Thymus (tissue), 11 donors: ENCODE results near the gene GLTP. TPM values are rescaled to one million over a fixed set of nuclear protein-coding genes. Genes with fewer than 3 reads are reported as not detected.
"Not testable (repeated sequence)": the region's sequence is repeated elsewhere in the genome, so short reads cannot be mapped to it uniquely, and the experiment has no call there.

ENCODE experiments used
- DNase-seq, 9 donors: peaks; one replicate each; pipeline ENCODE4 v3.0.0-alpha.2; 2013; ENCODE audit warnings: low spot score in 9 of 9, low read depth in 6 of 9, missing footprints in 1 of 9
- H3K27ac ChIP-seq, 2 donors: one replicate each; pipeline ENCODE4 v1.5.1; 2013; ENCODE audit warnings: control low read depth in 1 of 2, low read depth in 1 of 2, low read length in 1 of 2, mild to moderate bottlenecking in 1 of 2, moderate library complexity in 1 of 2
- H3K27me3 ChIP-seq, 2 donors: one replicate each; pipeline ENCODE4 v1.5.1; 2013; ENCODE audit warnings: low read length in 1 of 2; ENCODE audit not compliant: control insufficient read depth in 2 of 2, insufficient read depth in 1 of 2
- H3K36me3 ChIP-seq, 2 donors: one replicate each; pipeline ENCODE4 v1.5.1; 2013; ENCODE audit warnings: low read length in 1 of 2, mild to moderate bottlenecking in 1 of 2, moderate library complexity in 1 of 2; ENCODE audit not compliant: control insufficient read depth in 2 of 2, insufficient read depth in 2 of 2
- H3K4me1 ChIP-seq, 2 donors: one replicate each; pipeline ENCODE4 v1.5.1; 2013; ENCODE audit warnings: low read length in 2 of 2; ENCODE audit not compliant: control insufficient read depth in 2 of 2, insufficient read depth in 2 of 2
- H3K4me3 ChIP-seq, 2 donors: one replicate each; pipeline ENCODE4 v1.5.1; 2013; ENCODE audit warnings: low read length in 2 of 2, control low read depth in 1 of 2, mild to moderate bottlenecking in 1 of 2
- H3K9me3 ChIP-seq, 2 donors: one replicate each; pipeline ENCODE4 v1.5.1; 2013; ENCODE audit warnings: low read length in 1 of 2, mild to moderate bottlenecking in 1 of 2; ENCODE audit not compliant: control insufficient read depth in 2 of 2, insufficient read depth in 1 of 2
- WGBS: extraction: QIAGEN DNeasy Blood & Tissue Kit; methylation state at CpG from one replicate; pipeline ENCODE4 v1.1.7; 2013; 5-methylcytosine and 5-hydroxymethylcytosine counted together
- polyA plus RNA-seq: library from polyadenylated mRNA; stranded (reverse); fragments of 200-250 nt; gene quantifications from one replicate; pipeline ENCODE4 v1.2.3, GENCODE V29; 2013
- total RNA-seq: library from RNA; stranded (reverse); fragments of 120-200 nt; gene quantifications from one replicate; pipeline ENCODE4 v1.2.4, GENCODE V29; 2013
- donor health status: healthy.

Gene GLTP
- total and polyA plus RNA-seq, 2 donors: 20.7 to 78.5 TPM

- no peak for DNase-seq
- H3K4me1 ChIP-seq: peaks cover 0 to 8% of the 10 kb centered on the region in 2 donors
- no peak overlapping the region for H3K4me3 ChIP-seq
- WGBS: 95% methylated on average over 6 of the region's 6 CpGs
- no peak overlapping the region for H3K27ac ChIP-seq
- H3K9me3 ChIP-seq: no peaks in the 10 kb centered on the region
- H3K27me3 ChIP-seq: no peaks in the 10 kb centered on the region
- H3K36me3 ChIP-seq: peaks cover 6 to 9% of the 10 kb centered on the region in 2 donors
These were observed 6.7 kb downstream of the GLTP start for GRCh38 chr12:109873653-109874052.

GRCh38 chr12:109871668-109872314, 8.6 kb downstream of the GLTP start:
- no peaks in the 10 kb centered on the region for H3K9me3 ChIP-seq
- H3K4me3 ChIP-seq: no peak overlapping the region
- H3K4me1 ChIP-seq: peaks cover 0 to 2% of the 10 kb centered on the region in 2 donors
- peaks cover 6 to 9% of the 10 kb centered on the region in 2 donors for H3K36me3 ChIP-seq
- 96% methylated on average over 7 of the region's 7 CpGs for WGBS
- no peak for DNase-seq
- no peak overlapping the region for H3K27ac ChIP-seq
- no peaks in the 10 kb centered on the region for H3K27me3 ChIP-seq

GRCh38 chr12:109870648-109871047, 9.7 kb downstream of the GLTP start:
- peaks cover 0 to 2% of the 10 kb centered on the region in 2 donors for H3K4me1 ChIP-seq
- peaks cover 6 to 9% of the 10 kb centered on the region in 2 donors for H3K36me3 ChIP-seq
- H3K27me3 ChIP-seq: no peaks in the 10 kb centered on the region
- no peak overlapping the region for H3K4me3 ChIP-seq
- 66% methylated on average over 2 of the region's 2 CpGs for WGBS
- H3K27ac ChIP-seq: no peak overlapping the region
- H3K9me3 ChIP-seq: no peaks in the 10 kb centered on the region
- no peak for DNase-seq

GRCh38 chr12:109868182-109869051, 11.9 kb downstream of the GLTP start:
- Histone ChIP-seq H3K4me1 (peaks cover 0 to 2% of the 10 kb centered on the region in 2 donors), H3K9me3 (no peaks in the 10 kb centered on the region), H3K4me3 (no peak overlapping the region), H3K36me3 (peaks cover 6 to 9% of the 10 kb centered on the region in 2 donors), H3K27me3 (no peaks in the 10 kb centered on the region), H3K27ac (no peak overlapping the region)
- no peak for DNase-seq
- 89% methylated on average over 9 of the region's 9 CpGs for WGBS

- Histone ChIP-seq H3K4me1 (no peaks in the 10 kb centered on the region), H3K36me3 (peaks cover 0 to 14% of the 10 kb centered on the region in 2 donors), H3K9me3 (no peaks in the 10 kb centered on the region), H3K27ac (peak overlapping the region in 1 of 2 donors; percentile 5), H3K4me3 (no peak overlapping the region), H3K27me3 (no peaks in the 10 kb centered on the region)
- no peak for DNase-seq
- 91% methylated on average over 3 of the region's 3 CpGs for WGBS
These were observed 15.4 kb downstream of the GLTP start for GRCh38 chr12:109864916-109865315.

- H3K4me3 ChIP-seq: no peak overlapping the region
- H3K27me3 ChIP-seq: no peaks in the 10 kb centered on the region
- WGBS: 86% methylated on average over 9 of the region's 9 CpGs
- H3K4me1 ChIP-seq: no peaks in the 10 kb centered on the region
- H3K36me3 ChIP-seq: peaks cover 0 to 14% of the 10 kb centered on the region in 2 donors
- no peaks in the 10 kb centered on the region for H3K9me3 ChIP-seq
- H3K27ac ChIP-seq: peak overlapping the region in 1 of 2 donors; percentile 13
- no peak for DNase-seq
These were observed 16.3 kb downstream of the GLTP start for GRCh38 chr12:109863847-109864712.

GRCh38 chr12:109862491-109862890, 17.9 kb downstream of the GLTP start:
- H3K4me1 ChIP-seq, H3K27me3 ChIP-seq, H3K27ac ChIP-seq, H3K9me3 ChIP-seq, DNase-seq, H3K4me3 ChIP-seq: not testable (repeated sequence)
- 97% methylated on average over 9 of the region's 9 CpGs for WGBS
- peaks cover 5 to 24% of the 10 kb centered on the region in 2 donors for H3K36me3 ChIP-seq

GRCh38 chr12:109861689-109862314, 18.5 kb downstream of the GLTP start:
- H3K27me3 ChIP-seq: no peaks in the 10 kb centered on the region
- WGBS: 93% methylated on average over 17 of the region's 17 CpGs
- DNase-seq: no peak
- H3K9me3 ChIP-seq: no peaks in the 10 kb centered on the region
- no peak overlapping the region for H3K27ac ChIP-seq
- H3K4me3 ChIP-seq: no peak overlapping the region
- H3K36me3 ChIP-seq: peaks cover 5 to 31% of the 10 kb centered on the region in 2 donors
- H3K4me1 ChIP-seq: no peaks in the 10 kb centered on the region
